Measurements from ENCODE around the gene VPS39.

GRCh38 chr15:42232606-42233005 is 24.5 kb upstream of the VPS39 start:
- TF ChIP-seq CTCF (IDR thresholded peaks at IDR 0.05): no peak
- TF ChIP-seq POLR2A (IDR thresholded peaks at IDR 0.05): no peak

Data from testis (tissue), 2 donors.